CD14-positive monocyte (primary cell): ENCODE results near the gene EXOSC5. TPM values are rescaled to one million over a fixed set of nuclear protein-coding genes. Genes with fewer than 3 reads are reported as not detected.
"Not testable (repeated sequence)": the region's sequence is repeated elsewhere in the genome, so short reads cannot be mapped to it uniquely, and the experiment has no call there.

Experiments used
- DNase-seq, 3 donors: peaks; one replicate each; pipeline ENCODE4 v3.0.0-alpha.2; 2011 to 2022
- H2AFZ ChIP-seq: 2 replicates; pipeline ENCODE4 v1.6.0; 2012; ENCODE audit warnings: mild to moderate bottlenecking, low read depth, low read length, inconsistent platforms; ENCODE audit not compliant: insufficient read depth, poor library complexity, severe bottlenecking
- H3K27ac ChIP-seq, 2 donors: 1 replicate in 1 of 2; 2 replicates in 1 of 2; pipeline ENCODE4 v1.5.1; 2012 to 2013; ENCODE audit warnings: low read length in 2 of 2, control low read depth in 1 of 2, inconsistent platforms in 1 of 2, low read depth in 1 of 2, mild to moderate bottlenecking in 1 of 2
- H3K27me3 ChIP-seq, 2 donors: one replicate each; pipeline versions ENCODE4 v1.6.0 to v1.6.1; 2011 to 2013; ENCODE audit warnings: low read length in 2 of 2; ENCODE audit not compliant: control insufficient read depth in 2 of 2, insufficient read depth in 2 of 2
- H3K36me3 ChIP-seq, 2 donors: replicated peaks in 1 of 2; 1 replicate in 1 of 2; 2 replicates in 1 of 2; pipeline versions ENCODE4 v1.5.1 to v1.6.1; 2012 to 2013; ENCODE audit warnings: low read length in 2 of 2, control low read depth in 1 of 2, inconsistent platforms in 1 of 2, mild to moderate bottlenecking in 1 of 2; ENCODE audit not compliant: insufficient read depth in 2 of 2, control insufficient read depth in 1 of 2
- H3K4me1 ChIP-seq, 2 donors: 1 replicate in 1 of 2; 2 replicates in 1 of 2; pipeline versions ENCODE4 v1.5.1 to v1.6.1; 2012 to 2013; ENCODE audit warnings: low read length in 2 of 2, control low read depth in 1 of 2, inconsistent platforms in 1 of 2, mild to moderate bottlenecking in 1 of 2, moderate library complexity in 1 of 2; ENCODE audit not compliant: insufficient read depth in 2 of 2, control insufficient read depth in 1 of 2
- H3K4me2 ChIP-seq: replicated peaks from 2 replicates; pipeline ENCODE3; 2012; ENCODE audit warnings: low read length, moderate library complexity, mild to moderate bottlenecking; ENCODE audit not compliant: poor library complexity, severe bottlenecking; ENCODE audit errors: extremely low read depth
- H3K4me3 ChIP-seq, 3 experiments: fragments of 200-600 bp in 1 of 3; sonication (generic) in 1 of 3; replicated peaks in 1 of 3; 1 replicate in 2 of 3; 2 replicates in 1 of 3; pipeline ENCODE4 v1.5.1; 2011 to 2013; ENCODE audit warnings: low read length in 3 of 3, mild to moderate bottlenecking in 3 of 3, control low read depth in 2 of 3, low read depth in 2 of 3, inconsistent platforms in 1 of 3, moderate library complexity in 1 of 3
- H3K79me2 ChIP-seq: 2 replicates; pipeline ENCODE4 v1.6.0; 2012; ENCODE audit warnings: mild to moderate bottlenecking, control low read depth, inconsistent platforms, low read length, moderate library complexity; ENCODE audit not compliant: insufficient read depth
- H3K9ac ChIP-seq: 2 replicates; pipeline ENCODE4 v1.6.0; 2017; ENCODE audit warnings: low read length, mild to moderate bottlenecking; ENCODE audit not compliant: insufficient read depth, poor library complexity, severe bottlenecking
- H3K9me3 ChIP-seq, 2 donors: replicated peaks in 1 of 2; 1 replicate in 1 of 2; 2 replicates in 1 of 2; pipeline versions ENCODE4 v1.5.1 to v1.6.1; 2012 to 2013; ENCODE audit warnings: low read length in 2 of 2, control low read depth in 1 of 2; ENCODE audit not compliant: control insufficient read depth in 1 of 2, insufficient read depth in 1 of 2
- H4K20me1 ChIP-seq: 2 replicates; pipeline ENCODE4 v1.6.0; 2012; ENCODE audit warnings: mild to moderate bottlenecking, low read length, control low read depth, moderate library complexity; ENCODE audit not compliant: insufficient read depth
- H3K27ac Mint-ChIP-seq, 7 donors: one replicate each; pipeline ENCODE4 v1.8.0; 2020; ENCODE audit warnings: mild to moderate bottlenecking in 7 of 7, mixed read lengths in 7 of 7, moderate library complexity in 6 of 7, inconsistent platforms in 2 of 7
- H3K27me3 Mint-ChIP-seq, 3 donors: one replicate each; pipeline ENCODE4 v1.8.0; 2021 to 2022; ENCODE audit warnings: low read depth in 3 of 3, mild to moderate bottlenecking in 3 of 3, mixed read lengths in 3 of 3, moderate library complexity in 3 of 3, inconsistent platforms in 1 of 3
- H3K36me3 Mint-ChIP-seq, 2 donors: one replicate each; pipeline ENCODE4 v1.8.0; 2020; ENCODE audit warnings: mixed read lengths in 2 of 2, inconsistent platforms in 1 of 2, mild to moderate bottlenecking in 1 of 2
- H3K4me1 Mint-ChIP-seq: one replicate; pipeline ENCODE4 v1.8.0; 2020; ENCODE audit warnings: mild to moderate bottlenecking, mixed read lengths
- H3K4me3 Mint-ChIP-seq, 2 donors: one replicate each; pipeline ENCODE4 v1.8.0; 2020; ENCODE audit warnings: mild to moderate bottlenecking in 2 of 2, mixed read lengths in 2 of 2, moderate library complexity in 1 of 2
- H3K9me3 Mint-ChIP-seq, 7 donors: one replicate each; pipeline ENCODE4 v1.8.0; 2020 to 2022; ENCODE audit warnings: mixed read lengths in 7 of 7, mild to moderate bottlenecking in 6 of 7, moderate library complexity in 6 of 7, inconsistent platforms in 2 of 7
- WGBS: methylation state at CpG from one replicate; pipeline ENCODE4 v1.1.5; 2013; ENCODE audit warnings: missing lambda C conversion rate; ENCODE audit not compliant: insufficient coverage; 5-methylcytosine and 5-hydroxymethylcytosine counted together
- intact Hi-C, 2 donors: fragments of 100-400 bp; cut with micrococcal nuclease; formaldehyde crosslinking; loops; one replicate each; pipeline versions ENCODE4 v1.15.0 to v1.15.1; 2023
- polyA plus RNA-seq, 3 donors: library from polyadenylated mRNA; depleted of rRNA in 1 of 3; unstranded in 2 of 3; stranded (reverse) in 1 of 3; fragments of 300-500 nt in 2 of 3; fragments of >200 nt in 1 of 3; fragmentation: Illumina TruSeq in 2 of 3; gene quantifications; 1 replicate in 2 of 3; 2 replicates in 1 of 3; pipeline ENCODE4 v1.2.3, GENCODE V29; 2012 to 2021
- TF ChIP-seq, protein P1 (sequence below): fragments of 200-600 bp; IDR thresholded peaks from one replicate; pipeline ENCODE4 v1.8.0; 2022; ENCODE audit warnings: antibody characterized with exemption, mild to moderate bottlenecking

Gene EXOSC5
- polyA plus RNA-seq, 3 donors, result 24.0 to 58.7 (median 40.5) TPM

DNA sequence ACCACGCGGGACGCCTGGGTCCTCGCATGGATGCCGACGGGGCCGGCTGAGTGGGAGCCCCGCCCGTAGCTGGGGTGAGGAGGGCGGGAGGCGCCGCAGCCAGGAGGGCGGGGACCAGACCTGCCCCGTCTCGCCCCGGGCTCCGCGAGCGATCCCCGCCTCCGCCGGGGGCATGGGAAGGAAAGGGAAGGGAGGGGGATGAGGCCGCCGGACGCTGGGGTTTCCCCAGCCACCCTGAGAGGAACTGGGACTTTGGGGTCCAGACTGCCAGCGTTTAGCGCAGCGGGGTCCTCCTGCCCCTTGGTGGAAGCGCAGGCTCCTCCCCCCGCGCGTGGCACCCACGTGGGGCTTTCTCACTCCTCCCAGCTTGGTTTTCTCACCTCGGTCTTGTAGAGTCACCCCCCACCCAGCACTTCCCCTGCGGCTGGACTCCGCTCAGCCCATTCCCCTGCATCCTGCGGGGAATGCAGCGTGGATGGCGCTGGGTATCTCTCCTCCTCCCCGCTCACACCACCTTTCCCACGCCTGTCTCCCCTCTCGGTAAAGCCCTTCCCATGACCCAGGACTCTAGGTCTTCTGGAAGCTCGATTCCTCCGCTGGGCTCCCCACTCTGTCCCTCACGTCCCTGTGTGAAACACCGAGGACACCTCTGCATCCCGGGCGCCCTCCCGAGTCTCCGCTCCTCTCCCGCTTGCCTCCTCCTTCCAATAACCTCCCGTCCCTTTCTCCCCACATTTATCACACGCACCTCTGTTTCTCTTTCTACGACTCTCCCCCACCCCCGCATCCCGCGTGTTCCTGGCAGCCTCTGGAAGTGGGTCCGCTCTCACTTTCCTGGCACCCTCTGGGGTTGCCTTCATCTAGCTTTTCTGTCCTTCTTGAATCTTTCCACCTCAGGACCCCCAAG, 45.6 kb downstream of the EXOSC5 start:
- peaks cover 70% of the 10 kb centered on the region for H4K20me1 ChIP-seq
- Mint-ChIP-seq H3K4me1 (peaks cover 57% of the 10 kb centered on the region), H3K27me3 (peaks cover 0 to 1% (median 0%) of the 10 kb centered on the region in 3 donors), H3K27ac (peak overlapping the region; percentile 92 to 98 (median 96)), H3K9me3 (peaks cover 0 to 2% (median 0%) of the 10 kb centered on the region in 7 donors), H3K4me3 (peak overlapping the region; percentile 94 to 100), H3K36me3 (peaks cover 26 to 50% of the 10 kb centered on the region in 2 donors)
- intact Hi-C loops, result loop anchor here (5.0 to 10.0 kb wide), 5 partner anchors 34 to 173 kb away; partner anchors contain the start of genes DMAC2 (in 1 of the 2) and HNRNPUL1 (in 1 of the 2)
- H3K4me2 ChIP-seq, result peak overlapping the region; percentile 94
- peak overlapping the region; percentile 56 to 88 for H3K27ac ChIP-seq
- under 1% methylated on average over 55 of the region's 58 CpGs for WGBS
- no peaks in the 10 kb centered on the region for H3K27me3 ChIP-seq
- peak overlapping the region; percentile 89 to 97 (median 95) for H3K4me3 ChIP-seq
- peak overlapping the region; percentile 57 for H2AFZ ChIP-seq
- H3K79me2 ChIP-seq, result peaks cover 77% of the 10 kb centered on the region
- peaks cover 51 to 54% of the 10 kb centered on the region in 2 donors for H3K4me1 ChIP-seq
- peaks cover 14 to 31% of the 10 kb centered on the region in 2 donors for H3K36me3 ChIP-seq
- TF ChIP-seq, protein P1, sequence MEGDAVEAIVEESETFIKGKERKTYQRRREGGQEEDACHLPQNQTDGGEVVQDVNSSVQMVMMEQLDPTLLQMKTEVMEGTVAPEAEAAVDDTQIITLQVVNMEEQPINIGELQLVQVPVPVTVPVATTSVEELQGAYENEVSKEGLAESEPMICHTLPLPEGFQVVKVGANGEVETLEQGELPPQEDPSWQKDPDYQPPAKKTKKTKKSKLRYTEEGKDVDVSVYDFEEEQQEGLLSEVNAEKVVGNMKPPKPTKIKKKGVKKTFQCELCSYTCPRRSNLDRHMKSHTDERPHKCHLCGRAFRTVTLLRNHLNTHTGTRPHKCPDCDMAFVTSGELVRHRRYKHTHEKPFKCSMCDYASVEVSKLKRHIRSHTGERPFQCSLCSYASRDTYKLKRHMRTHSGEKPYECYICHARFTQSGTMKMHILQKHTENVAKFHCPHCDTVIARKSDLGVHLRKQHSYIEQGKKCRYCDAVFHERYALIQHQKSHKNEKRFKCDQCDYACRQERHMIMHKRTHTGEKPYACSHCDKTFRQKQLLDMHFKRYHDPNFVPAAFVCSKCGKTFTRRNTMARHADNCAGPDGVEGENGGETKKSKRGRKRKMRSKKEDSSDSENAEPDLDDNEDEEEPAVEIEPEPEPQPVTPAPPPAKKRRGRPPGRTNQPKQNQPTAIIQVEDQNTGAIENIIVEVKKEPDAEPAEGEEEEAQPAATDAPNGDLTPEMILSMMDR, result no peak
- H3K9me3 ChIP-seq, result no peaks in the 10 kb centered on the region
- DNase-seq, result peak; percentile 88 to 93 (median 90)
- peak overlapping the region; percentile 93 for H3K9ac ChIP-seq

DNA sequence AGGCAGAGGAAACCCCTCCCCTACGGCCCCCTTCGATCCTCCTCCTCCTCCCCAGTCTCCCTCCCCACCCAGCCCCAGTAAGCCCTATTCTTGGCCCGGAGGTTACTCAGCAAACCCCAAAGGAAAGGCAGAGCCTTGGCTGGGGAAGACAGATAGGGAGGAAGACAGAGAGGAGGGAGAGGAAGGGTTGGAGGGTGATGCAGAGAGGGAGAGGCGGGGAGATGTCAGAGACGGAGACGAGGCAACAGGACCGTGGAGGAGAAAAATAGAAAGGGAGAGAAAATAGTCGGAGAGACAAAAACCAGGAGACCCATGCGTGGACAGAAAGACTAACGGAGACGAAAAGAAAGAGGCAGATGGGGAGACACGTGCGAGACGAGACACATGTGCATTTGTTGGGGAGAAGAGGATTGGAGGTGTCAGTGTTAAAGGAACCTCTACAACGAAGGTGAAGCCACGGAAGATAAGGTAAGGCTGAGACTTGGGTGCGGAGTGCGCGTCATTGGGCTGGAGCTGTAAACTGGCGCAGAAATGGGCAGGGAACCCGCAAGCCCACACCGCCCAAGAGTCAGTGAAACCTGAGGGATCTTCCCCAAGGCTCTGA, 46.3 kb downstream of the EXOSC5 start:
- Mint-ChIP-seq H3K36me3 (peaks cover 30 to 52% of the 10 kb centered on the region in 2 donors), H3K4me1 (peaks cover 50% of the 10 kb centered on the region), H3K9me3 (peaks cover 0 to 2% (median 0%) of the 10 kb centered on the region in 7 donors), H3K27me3 (peaks cover 0 to 1% (median 0%) of the 10 kb centered on the region in 3 donors), H3K27ac (peak overlapping the region; percentile 84 to 98 (median 96)), H3K4me3 (peak overlapping the region; percentile 94 to 100)
- H3K27ac ChIP-seq, result peak overlapping the region; percentile 7 to 88
- WGBS, result under 1% methylated on average over 19 of the region's 22 CpGs
- H3K36me3 ChIP-seq, result peaks cover 22 to 39% of the 10 kb centered on the region in 2 donors
- H4K20me1 ChIP-seq, result peaks cover 78% of the 10 kb centered on the region
- no peaks in the 10 kb centered on the region for H3K27me3 ChIP-seq
- no peaks in the 10 kb centered on the region for H3K9me3 ChIP-seq
- peaks cover 43 to 47% of the 10 kb centered on the region in 2 donors for H3K4me1 ChIP-seq
- TF ChIP-seq, protein P1, result no peak
- peak overlapping the region; percentile 94 for H3K4me2 ChIP-seq
- DNase-seq, result no peak
- peak overlapping the region; percentile 93 for H3K9ac ChIP-seq
- peak overlapping the region; percentile 89 to 97 (median 95) for H3K4me3 ChIP-seq
- intact Hi-C loops, result loop anchor here (5.0 to 10.0 kb wide), 5 partner anchors 34 to 174 kb away; partner anchors contain the start of genes DMAC2 (in 1 of the 2) and HNRNPUL1 (in 1 of the 2)
- H2AFZ ChIP-seq, result peak overlapping the region; percentile 57
- H3K79me2 ChIP-seq, result peaks cover 80% of the 10 kb centered on the region

DNA sequence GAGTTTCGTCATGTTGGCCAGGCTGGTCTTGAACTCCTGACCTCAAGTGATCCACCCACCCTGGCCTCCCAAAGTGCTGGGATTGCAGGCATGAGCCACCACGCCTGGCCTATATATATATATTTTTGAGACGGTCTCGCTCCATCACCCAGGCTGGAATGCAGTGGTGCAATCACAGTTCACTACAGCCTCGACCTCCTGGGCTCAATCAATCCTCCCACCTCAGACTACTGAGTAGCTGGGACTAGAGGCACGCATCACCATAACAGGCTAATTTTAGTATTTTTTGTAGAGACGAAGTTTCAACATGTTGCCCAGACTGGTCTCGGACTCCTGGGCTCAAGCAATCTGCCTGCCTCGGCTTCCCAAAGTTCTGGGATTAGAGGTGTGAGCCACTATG, 50.2 kb downstream of the EXOSC5 start:
- not testable (repeated sequence) for H3K4me3 ChIP-seq
- WGBS, result 93% methylated on average over 3 of the region's 9 CpGs
- peaks cover 58 to 77% of the 10 kb centered on the region in 2 donors for H3K36me3 Mint-ChIP-seq

More for the DNA sequence above, 50.2 kb downstream of the EXOSC5 start:
- H3K4me3 Mint-ChIP-seq, H2AFZ ChIP-seq, H3K9me3 ChIP-seq, H3K27me3 ChIP-seq, DNase-seq, H3K9me3 Mint-ChIP-seq, H3K9ac ChIP-seq, intact Hi-C loops, H3K27ac ChIP-seq, H3K27me3 Mint-ChIP-seq, H3K4me2 ChIP-seq: not testable (repeated sequence)
- H3K4me1 Mint-ChIP-seq, result peaks cover 63% of the 10 kb centered on the region
- H3K4me1 ChIP-seq, result peaks cover 51 to 58% of the 10 kb centered on the region in 2 donors
- H3K79me2 ChIP-seq, result peaks cover 95% of the 10 kb centered on the region
- peak overlapping the region in 1 of 7 donors; percentile 42 for H3K27ac Mint-ChIP-seq
- peaks cover 99% of the 10 kb centered on the region for H4K20me1 ChIP-seq
- peaks cover 49 to 71% of the 10 kb centered on the region in 2 donors for H3K36me3 ChIP-seq
